Measurements from ENCODE around the gene TET2.

TET2 gene

DNA sequence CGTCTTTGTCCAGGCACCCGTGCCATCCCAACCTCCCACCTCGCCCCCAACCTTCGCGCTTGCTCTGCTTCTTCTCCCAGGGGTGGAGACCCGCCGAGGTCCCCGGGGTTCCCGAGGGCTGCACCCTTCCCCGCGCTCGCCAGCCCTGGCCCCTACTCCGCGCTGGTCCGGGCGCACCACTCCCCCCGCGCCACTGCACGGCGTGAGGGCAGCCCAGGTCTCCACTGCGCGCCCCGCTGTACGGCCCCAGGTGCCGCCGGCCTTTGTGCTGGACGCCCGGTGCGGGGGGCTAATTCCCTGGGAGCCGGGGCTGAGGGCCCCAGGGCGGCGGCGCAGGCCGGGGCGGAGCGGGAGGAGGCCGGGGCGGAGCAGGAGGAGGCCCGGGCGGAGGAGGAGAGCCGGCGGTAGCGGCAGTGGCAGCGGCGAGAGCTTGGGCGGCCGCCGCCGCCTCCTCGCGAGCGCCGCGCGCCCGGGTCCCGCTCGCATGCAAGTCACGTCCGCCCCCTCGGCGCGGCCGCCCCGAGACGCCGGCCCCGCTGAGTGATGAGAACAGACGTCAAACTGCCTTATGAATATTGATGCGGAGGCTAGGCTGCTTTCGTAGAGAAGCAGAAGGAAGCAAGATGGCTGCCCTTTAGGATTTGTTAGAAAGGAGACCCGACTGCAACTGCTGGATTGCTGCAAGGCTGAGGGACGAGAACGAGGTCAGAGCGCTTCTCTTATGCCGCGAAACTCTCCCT is at the start of gene TET2:
TET2 (plus strand) TSS at position 601 of the 740 bp plus-strand sequence. CDS start 87,067 bp downstream, outside the sequence.
- peak; percentile 61 to 63 for DNase-seq (ENCODE audit: low read depth in 2 of 2)

DNA sequence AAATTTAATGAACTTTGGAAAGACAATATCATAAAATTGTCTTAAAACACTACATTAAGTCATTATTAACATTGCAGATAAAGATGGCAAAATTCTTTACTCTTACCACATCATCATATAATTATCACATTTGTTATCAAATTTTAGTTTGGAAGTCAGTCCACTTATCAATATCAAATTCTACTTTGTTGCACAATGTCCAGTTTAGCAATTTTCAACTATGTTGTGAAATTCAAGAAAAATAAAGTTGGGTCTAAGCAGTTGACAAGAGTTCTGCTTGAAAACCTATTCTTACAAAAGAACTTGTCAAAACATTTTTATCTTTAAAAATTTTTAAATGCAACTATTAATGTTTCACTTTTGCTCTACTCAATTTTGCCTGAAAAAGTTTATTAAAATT is 44.7 kb upstream of the TET2 start:
- no peak for DNase-seq (ENCODE audit: low read depth in 2 of 2)

DNA sequence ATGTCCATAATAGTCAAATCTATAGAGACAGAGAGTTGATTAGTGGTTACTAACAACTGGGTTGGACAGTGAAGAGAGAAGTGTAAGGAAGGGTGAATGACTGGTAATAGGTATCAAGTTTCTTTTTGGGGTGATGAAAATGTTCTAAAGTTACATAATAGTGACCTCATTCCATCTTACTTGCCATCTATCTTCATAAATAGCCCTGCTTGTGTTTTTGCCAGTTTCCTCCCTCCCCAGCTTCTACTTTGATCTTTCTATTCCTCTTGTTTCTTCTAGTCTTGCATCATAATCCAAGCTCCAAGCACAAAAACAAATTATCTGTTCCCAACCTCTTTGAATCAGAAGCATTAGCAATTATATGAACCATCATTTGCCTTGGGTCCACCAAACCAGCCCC is 40.2 kb upstream of the TET2 start:
- DNase-seq (ENCODE audit: low read depth in 2 of 2): no peak

DNA sequence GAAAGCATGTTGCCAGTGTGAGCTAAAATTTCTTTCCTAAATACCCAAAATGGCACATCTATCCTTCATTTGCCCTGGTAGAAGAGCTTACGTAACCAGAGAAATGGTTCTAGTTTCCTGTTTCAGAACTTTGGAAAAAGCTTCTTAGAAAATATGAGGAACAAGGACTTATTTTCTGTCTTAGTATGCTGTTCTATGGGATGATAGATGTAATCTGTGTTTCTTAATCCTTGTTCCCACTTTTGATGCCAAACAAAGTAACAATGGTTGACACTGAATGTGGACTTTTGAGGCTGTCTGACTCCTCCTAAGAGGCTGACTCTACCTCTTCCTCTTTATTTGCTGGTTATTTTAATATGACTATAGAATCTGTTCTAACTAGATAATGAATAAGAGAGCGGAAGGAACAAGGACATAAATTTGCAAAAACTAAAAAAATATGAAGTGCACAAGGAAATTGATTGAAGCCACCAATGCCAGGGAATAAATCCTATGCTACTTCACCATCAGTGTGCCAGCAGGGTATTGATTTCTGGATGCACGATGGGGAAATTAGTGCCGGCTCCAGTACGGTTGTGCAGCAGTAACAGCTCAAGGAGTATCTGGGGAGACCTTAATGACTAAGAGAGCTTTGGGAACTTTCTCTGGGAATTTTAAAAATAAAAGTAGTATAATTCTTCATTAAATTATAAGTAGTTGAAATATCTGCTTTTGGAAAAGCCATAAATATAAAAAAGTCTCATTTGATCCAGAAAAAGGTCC is 39.4 kb upstream of the TET2 start:
- DNase-seq (ENCODE audit: low read depth in 2 of 2): no peak

DNA sequence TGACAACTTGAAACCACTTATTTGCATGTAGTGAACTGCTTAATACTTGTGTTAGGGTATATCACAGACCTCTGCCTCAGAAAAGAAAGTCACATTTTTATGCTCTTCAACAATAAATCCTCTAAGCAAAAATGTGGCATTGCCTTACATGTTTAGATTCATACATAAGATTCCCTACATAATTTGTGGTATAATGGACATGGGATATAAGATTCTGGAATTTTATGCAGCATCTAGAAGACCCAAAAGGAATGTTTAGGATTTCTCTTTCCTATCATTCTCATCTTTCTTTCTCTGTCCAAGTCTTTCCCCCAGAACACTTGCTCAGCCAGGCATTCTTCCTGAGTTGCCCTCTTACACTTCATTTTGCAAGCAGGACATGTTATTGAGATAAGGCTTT is 37.7 kb upstream of the TET2 start:
- no peak for DNase-seq (ENCODE audit: low read depth in 2 of 2)

DNA sequence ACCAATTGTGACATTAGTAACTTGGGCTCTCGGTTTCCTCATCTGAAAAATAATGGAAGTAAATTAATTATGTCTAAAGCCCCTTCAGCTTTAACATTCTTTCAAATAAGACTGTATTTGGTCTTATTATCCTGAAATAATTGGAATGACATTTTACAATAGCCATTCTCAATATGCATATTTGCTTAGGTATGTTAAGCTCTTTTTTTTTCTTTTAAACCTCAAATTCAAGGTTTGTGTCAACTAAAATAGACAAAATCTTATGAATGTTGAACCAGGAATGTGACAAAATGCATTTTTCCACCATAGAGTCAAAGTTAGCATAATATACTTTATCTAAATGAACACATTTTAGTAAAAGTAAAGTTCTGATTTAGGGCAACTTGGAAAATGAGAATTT is 34.4 kb upstream of the TET2 start:
- DNase-seq (ENCODE audit: low read depth in 2 of 2): no peak

DNA sequence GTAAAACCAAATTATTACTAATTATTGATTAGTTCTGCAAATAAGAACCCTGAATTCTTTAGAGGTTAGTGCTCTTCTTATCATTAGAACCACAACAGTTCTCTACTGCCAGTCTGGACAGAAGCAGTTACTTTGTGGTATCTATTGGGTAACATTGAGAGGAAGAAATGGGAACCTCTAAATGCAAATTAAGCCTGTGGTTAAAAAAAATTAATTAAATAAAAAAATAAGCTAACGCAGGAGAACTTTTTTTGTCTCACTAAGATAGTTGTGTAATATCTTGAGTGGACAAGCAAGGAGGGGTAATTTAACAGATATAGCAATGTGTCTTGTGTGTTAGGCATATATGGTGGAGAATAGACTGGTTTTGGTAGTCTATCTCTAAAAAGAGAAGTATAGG is 32.9 kb upstream of the TET2 start:
- DNase-seq (ENCODE audit: low read depth in 2 of 2): no peak

DNA sequence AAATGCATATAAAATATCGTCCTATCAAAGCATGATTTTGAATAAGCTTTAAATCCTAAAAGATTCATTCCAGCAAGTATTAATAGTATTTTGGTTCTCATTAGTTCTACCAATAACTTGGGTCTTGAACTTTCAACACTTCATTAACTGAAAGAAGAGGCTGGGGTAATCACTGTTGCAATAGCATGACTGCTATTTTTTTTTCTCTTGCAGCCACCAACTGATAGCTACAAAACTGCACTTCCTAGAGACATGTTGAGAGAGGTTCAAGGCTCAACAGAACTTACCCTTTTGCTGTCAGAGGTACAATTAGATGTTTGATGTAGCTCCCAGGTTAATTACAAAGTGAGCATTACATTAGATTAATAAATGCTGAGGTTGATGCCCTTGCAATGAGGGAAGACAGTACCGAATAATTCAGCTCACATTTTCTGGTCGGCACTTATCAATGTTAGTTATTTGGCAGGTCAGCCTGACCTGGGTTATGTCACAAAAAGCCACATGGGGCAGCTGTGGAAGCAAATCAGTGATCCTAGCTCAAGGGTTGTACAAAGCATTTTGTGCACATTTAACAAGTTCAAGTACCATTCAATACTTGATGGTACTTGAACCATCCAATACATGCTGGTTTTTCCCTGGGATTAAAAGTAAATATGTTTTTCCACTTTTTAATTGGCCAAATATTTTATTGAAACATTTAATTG is 29.9 kb upstream of the TET2 start:
- no peak for DNase-seq (ENCODE audit: low read depth in 2 of 2)

DNA sequence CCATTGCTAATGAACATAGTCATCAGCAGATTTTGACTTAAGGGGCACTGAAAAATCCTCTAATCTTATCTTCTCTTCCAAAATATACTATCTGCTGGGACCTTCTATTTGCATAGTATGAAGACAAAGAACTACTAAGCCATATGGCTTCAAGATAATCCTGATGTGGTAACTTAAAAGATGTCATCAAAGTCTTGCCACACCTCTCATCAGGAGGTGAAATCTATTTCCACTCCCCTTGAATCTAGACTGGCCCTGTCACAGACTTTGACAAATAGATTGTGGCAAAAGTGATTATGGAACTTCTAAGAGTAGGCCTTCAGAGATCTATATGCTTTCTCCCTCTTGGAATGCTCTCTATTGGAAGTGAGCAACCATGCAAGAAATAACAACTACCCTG is 27.3 kb upstream of the TET2 start:
- DNase-seq (ENCODE audit: low read depth in 2 of 2): no peak

DNA sequence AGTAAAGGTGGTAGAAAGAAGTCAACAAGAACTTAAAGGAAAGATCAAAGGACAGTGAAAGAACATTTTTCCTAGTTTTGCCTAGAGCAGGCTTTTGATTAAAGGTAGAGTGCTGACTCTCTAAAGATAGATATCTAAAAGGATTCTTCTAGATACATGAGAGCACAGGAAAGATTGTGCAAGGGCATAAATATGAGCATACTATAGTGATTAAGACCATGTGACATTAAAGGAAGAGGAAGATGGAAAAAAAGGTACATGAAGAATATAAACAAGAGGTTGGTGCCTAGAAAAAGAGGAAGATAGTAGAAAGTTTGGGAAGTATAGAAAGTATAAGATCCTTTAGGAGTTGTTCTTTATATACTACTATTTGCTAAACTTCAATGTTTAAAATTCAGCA is 26.1 kb upstream of the TET2 start:
- DNase-seq (ENCODE audit: low read depth in 2 of 2): no peak

DNA sequence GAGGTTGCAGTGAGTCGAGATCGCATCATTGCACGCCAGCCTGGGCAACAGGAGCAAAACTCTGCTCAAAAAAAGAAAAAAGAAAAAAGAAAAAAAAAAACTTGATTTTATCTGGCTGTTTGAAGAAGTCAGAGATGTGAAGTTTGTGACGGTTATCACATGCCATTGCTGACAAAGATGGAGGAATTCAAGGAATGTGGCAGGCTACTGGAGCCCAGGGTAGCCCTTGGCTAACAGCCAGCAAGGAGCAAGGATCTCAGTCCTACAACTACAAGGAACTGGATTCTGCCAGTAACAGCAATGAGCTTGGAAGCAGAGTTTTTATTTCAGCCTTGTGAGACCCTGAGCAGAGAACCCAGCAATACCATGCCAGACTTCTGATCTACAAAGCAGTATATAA is 24.3 kb upstream of the TET2 start:
- DNase-seq (ENCODE audit: low read depth in 2 of 2): no peak

DNA sequence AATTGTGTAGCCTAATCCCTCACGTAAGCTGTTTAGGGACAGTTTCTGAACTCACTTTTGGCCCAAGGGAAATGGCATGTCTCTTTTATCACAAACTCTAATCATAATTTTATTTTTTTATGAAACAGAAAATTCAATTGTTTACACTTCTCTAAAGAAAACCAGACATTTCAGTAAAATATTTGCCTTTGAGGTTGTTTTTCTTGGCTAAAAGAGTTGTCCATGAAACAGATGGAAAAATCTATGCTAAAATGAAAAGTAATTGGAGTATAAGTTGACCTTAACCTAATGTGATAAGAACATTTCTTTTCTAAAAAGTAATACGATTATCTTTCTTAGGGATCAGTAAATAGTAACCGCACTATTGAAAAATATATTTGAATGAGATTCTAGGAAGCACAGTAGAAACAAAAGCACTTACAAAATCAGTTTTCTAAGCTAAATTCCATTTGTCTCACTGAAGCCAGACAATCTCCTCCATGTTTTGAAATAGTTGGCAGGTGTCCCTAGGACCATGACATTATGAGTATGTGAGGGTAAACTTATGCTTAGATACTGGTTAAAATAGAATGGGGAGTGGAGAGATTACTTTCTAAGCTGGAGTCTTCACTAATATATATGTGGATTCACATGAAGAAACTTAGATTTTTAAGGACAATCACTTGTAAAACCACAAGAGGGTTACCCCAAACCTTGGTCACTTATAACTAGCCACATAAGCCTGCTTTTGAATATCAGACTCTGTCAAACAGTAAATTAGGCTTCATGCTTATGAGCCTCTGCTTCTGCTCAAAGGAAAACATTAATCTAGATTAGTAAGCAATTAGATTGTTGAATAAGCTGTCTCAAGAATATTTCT is 20.1 kb upstream of the TET2 start:
- no peak for DNase-seq (ENCODE audit: low read depth in 2 of 2)

DNA sequence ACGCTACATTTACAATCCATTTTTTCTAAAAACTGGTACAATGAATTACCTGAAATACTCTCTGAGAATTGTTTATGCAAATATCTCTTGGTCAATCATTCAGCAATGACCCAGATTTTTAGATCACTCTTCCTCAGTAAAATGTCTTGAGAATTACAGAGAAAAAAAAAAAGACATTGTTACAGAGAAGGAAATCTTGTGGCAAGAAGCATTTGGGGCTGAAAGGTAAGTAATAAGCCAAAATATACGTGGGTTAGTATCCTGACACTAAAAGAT is 19.6 kb upstream of the TET2 start:
- no peak for DNase-seq (ENCODE audit: low read depth in 2 of 2)

DNA sequence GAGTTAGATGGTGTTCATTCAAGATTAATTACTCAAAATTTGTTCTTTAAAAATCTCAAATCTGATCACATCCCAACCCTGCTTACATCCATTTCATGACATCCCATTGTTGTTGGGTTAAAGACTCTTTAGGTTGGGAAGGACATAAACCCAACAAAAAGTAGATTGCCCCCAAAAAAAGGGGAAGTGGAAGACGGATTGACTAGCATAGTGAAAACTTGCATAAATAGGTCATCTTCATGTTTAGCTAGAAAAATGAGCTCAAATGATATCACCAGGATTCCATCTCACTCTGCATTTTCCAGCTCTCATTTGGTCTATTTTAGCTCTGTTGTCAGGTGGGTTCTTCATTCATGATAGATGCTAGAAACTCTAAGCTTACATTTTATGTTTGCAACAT is 18.5 kb upstream of the TET2 start:
- no peak for DNase-seq (ENCODE audit: low read depth in 2 of 2)

DNA sequence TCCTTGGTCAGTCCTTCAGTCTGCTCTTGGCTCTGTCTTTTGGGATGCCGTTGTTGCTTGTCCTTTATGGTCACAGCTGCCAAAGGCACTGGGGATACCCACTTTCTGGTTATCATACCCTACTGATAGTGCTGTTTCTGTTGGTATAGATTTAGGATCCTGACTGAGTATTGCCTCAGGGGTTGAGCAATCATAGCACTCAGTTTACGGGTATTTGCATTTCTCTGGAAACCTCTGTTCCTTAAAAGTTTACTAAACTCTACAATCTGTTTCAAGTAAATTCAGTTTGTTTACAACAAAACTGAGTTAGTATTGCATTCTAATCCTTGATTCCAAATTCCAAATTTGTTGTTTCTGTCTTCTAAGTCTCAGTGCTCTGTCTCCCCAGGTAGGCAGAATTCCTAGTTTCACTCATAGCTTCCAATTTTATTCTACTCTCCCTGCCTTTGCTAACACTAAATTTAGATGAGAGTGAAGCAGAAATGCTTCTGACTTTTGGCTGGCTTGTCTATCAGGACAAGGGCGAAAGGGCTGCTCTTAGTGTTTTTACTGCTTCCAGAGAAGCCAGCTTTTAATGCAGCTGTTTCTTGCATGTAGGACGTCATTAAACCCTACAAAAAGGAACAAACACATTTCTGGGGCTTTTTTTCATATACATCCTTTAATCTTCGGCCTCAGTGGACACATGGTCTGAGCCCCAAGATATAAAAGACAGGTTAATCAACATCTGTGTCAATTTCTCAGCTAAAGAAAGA is 17.2 kb upstream of the TET2 start:
- no peak for DNase-seq (ENCODE audit: low read depth in 2 of 2)

DNA sequence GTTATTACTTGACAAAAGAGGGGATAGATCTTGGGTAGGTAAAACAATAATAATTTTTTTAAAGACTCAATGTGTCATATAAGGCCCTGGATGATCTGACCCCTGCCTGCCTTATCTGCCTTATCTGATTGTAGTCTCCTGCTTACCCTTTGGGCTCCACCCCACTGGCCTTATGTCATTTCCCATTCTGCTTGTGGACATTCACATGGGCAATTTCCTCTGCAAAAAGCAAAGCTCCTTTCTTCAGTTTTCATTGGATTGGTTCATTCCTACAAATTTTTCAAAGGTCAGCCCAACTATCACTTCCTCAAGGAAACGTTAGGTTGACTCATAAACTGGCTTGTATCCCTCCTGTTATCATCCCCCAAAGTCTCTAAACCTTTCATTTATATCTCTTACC is 15.7 kb upstream of the TET2 start:
- no peak for DNase-seq (ENCODE audit: low read depth in 2 of 2)

DNA sequence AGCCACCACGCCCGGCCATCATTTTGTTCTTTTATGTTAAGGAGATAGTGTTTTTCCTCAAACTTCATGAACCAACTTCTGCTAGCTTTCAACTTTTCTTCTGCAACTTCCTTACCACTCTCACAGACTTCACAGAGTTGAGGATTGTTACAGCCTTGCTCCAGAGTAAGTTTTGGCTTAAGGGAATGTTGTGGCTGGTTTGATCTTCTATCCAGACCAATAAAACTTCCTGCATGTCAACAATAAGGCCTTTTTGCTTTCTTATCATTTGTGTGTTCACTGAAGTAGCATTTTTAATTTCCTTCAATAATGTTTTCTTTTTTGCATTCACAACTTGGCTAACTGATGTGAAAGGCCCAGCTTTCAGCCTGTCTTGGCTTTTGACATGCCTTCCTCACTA is 12.7 kb upstream of the TET2 start:
- DNase-seq (ENCODE audit: low read depth in 2 of 2): no peak

DNA sequence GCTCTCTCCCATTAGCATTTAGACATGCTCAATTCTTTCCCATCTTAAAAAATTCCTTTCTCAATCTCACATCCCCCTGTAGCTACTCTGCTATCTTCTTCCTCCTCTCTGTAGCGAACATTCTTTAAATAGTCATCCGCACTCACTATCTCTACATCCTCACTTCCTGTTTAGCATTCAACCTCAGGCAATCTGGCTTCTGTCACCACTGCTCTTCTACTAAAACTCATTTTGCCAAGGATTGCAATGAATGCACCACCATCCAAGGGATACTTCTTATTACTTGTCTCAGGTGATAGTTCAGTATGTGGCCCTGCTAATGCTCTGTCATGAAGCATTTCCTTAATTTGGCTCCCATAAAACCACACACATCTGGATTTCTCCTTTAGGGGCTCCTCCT is 10.9 kb upstream of the TET2 start:
- DNase-seq (ENCODE audit: low read depth in 2 of 2): no peak

DNA sequence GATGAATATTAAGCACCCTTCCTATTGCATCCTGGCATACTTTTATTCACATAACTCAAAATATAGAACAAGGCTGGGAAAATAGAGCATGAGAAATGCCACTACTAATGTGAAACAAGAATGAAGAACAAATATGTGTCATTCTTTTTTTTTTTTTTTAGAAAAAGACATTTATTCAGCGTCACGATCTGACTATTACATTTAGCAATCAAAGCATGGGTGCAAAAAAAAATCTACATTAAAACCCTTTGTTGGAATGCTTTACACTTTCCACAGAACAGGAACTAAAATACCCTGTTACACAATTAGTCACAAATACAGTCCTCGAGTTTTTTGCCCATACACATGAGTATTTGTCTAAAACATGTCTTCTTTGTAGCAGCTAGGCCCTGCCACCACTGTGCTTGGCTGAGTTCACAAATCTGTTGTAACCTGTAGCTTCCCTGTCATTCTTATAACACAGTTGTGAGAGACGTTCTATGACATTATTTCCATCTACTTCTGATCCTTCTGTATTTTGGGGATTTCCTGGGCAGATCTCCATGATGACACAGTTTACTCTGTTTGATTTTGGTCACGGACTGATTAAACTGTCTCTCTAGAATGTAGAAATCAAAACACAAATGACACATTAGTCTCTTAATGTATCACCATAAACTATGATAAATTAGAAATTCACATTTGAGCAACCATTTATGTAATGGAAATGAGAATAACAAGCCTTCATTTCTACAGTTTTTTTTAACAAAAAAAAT is 9.4 kb upstream of the TET2 start:
- DNase-seq (ENCODE audit: low read depth in 2 of 2): no peak

DNA sequence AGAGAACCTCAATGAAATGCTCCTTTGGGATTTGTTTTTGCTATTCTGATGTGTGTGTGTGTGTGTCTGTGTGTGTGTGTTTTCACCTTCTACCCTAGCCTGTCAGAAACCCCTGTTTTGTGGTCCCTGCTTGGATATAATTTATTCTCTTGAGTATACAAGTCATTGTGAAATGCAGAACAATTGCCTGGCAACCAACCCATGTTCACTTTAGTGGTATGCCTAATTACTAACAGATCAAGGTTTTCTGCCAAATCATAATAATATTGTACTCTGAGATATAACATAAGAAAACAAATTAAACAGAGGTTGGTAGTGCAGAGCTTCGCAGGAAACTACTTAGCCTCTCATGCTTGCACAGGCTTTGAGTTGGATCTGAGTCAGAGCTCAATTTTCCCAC is 7.0 kb upstream of the TET2 start:
- DNase-seq (ENCODE audit: low read depth in 2 of 2): no peak

All from activated CD4-positive, alpha-beta T cell treated with anti-CD3 and anti-CD28 coated beads for 24 hours (primary cell).